ENCODE results near the gene REXO4. TPM values are rescaled to one million over a fixed set of nuclear protein-coding genes. Genes with fewer than 3 reads are reported as not detected.

Gene REXO4
- total and polyA plus RNA-seq, 9 of the 15 experiments (the other 6 are each of a cell fraction or from before 2014, with no cell fraction given) = 3.4 to 72.9 (median 31.1) TPM

GRCh38 chr9:133375724-133376654 is 41.8 kb downstream of the REXO4 start, which contains the start of the genes STKLD1 and SURF4 (continued):
- TF ChIP-seq CUX1 (CRISPR knock-in tag; IDR thresholded peaks at IDR 0.05) = no peak
- TF ChIP-seq MAFG (tag; conservative IDR thresholded peaks at IDR 0.05) = no peak
- TF ChIP-seq POLR2H (tag; IDR thresholded peaks at IDR 0.05; ENCODE audit: low read depth) = peak; percentile 74; the same call in 1 of the 2 replicates
- TF ChIP-seq ZZZ3 (IDR thresholded peaks at IDR 0.05) = no peak
- TF ChIP-seq HOMEZ (CRISPR knock-in tag; IDR thresholded peaks at IDR 0.05) = no peak
- peak; percentile 51; the same call in 1 of the 2 replicates for TF ChIP-seq SOX6 (IDR thresholded peaks at IDR 0.05)
- TF ChIP-seq KAT2B (IDR thresholded peaks at IDR 0.05; ENCODE audit: low read depth, low read length) = no peak
- TF ChIP-seq PTTG1 (tag; IDR thresholded peaks at IDR 0.05; ENCODE audit: low read depth) = no peak
- TF ChIP-seq MTA2 (IDR thresholded peaks at IDR 0.05; ENCODE audit: low read depth) = no peak
- TF ChIP-seq ZNF518B (CRISPR knock-in tag; IDR thresholded peaks at IDR 0.05) = no peak
- no peak for TF ChIP-seq FOXK2 (conservative IDR thresholded peaks at IDR 0.05 in 1 of 2, IDR thresholded peaks at IDR 0.05 in 1 of 2; ENCODE audit: low read depth in 2 of 2)
- TF ChIP-seq ZSCAN29 (IDR thresholded peaks at IDR 0.05) = no peak
- TF ChIP-seq MCM2 (IDR thresholded peaks at IDR 0.05; ENCODE audit: low read depth) = no peak
- TF ChIP-seq MTF1 (CRISPR knock-in tag; IDR thresholded peaks at IDR 0.05; ENCODE audit: borderline replicate concordance) = no peak
- TF ChIP-seq JUNB (CRISPR knock-in tag; conservative IDR thresholded peaks at IDR 0.05) = no peak
- no peak for TF ChIP-seq EWSR1 (IDR thresholded peaks at IDR 0.05; ENCODE audit: borderline replicate concordance, low read depth, partially characterized antibody)
- no peak for TF ChIP-seq ZNF12 (CRISPR knock-in tag; IDR thresholded peaks at IDR 0.05)
- peak; percentile 86 for TF ChIP-seq TBP (optimal IDR thresholded peaks at IDR 0.05; ENCODE audit: low read depth, low read length)
